Fibroblast of skin of abdomen (primary cell): ENCODE results near the gene ZNF607. TPM values are rescaled to one million over a fixed set of nuclear protein-coding genes. Genes with fewer than 3 reads are reported as not detected.
"Not testable (repeated sequence)": the region's sequence is repeated elsewhere in the genome, so short reads cannot be mapped to it uniquely, and the experiment has no call there.

Source experiments
- DNase-seq: peaks from one replicate; pipeline ENCODE4 v3.0.0-alpha.2; 2013
- polyA plus RNA-seq, 2 experiments: library from polyadenylated mRNA; unstranded; fragments of 120-200 nt; gene quantifications; one replicate each; pipeline ENCODE4 v1.2.1, GENCODE V29; 2013; ENCODE audit not compliant: insufficient read length in 2 of 2

Gene ZNF607
- 3.2 TPM for polyA plus RNA-seq (2013, experiment 1 of 2; ENCODE audit: insufficient read length)
- 3.2 TPM for polyA plus RNA-seq (2013, experiment 2 of 2; ENCODE audit: insufficient read length)

GRCh38 chr19:37719111-37719926, at the start of gene ZNF607:
Gene ZNF607, minus strand, starts transcription at chr19:37719761. Its CDS starts 8,143 bp downstream, at chr19:37711618.
- peak; percentile 88 for DNase-seq

- DNase-seq = no peak
Measured at GRCh38 chr19:37763488-37763887, 43.9 kb upstream of the ZNF607 start.

GRCh38 chr19:37757683-37758082, 38.1 kb upstream of the ZNF607 start:
- not testable (repeated sequence) for DNase-seq

GRCh38 chr19:37738371-37738770, 18.8 kb upstream of the ZNF607 start:
- DNase-seq = no peak

- DNase-seq = no peak
Measured at GRCh38 chr19:37725181-37725580, 5.6 kb upstream of the ZNF607 start.

- no peak for DNase-seq
Measured at GRCh38 chr19:37719927-37720265, 335 bp upstream of the ZNF607 start.

- DNase-seq = no peak
Measured at GRCh38 chr19:37718304-37718703, 1.3 kb downstream of the ZNF607 start.

- no peak for DNase-seq
Measured at GRCh38 chr19:37716140-37716539, 3.4 kb downstream of the ZNF607 start.

GRCh38 chr19:37706052-37706605, 13.4 kb downstream of the ZNF607 start:
- no peak for DNase-seq

- DNase-seq = peak; percentile 17
Measured at GRCh38 chr19:37699057-37699456, 20.5 kb downstream of the ZNF607 start.

- DNase-seq = peak; percentile 24
Measured at GRCh38 chr19:37698216-37698615, 21.3 kb downstream of the ZNF607 start.

GRCh38 chr19:37695144-37695899, 24.2 kb downstream of the ZNF607 start:
- no peak for DNase-seq

- no peak for DNase-seq
Measured at GRCh38 chr19:37692956-37693620, 26.5 kb downstream of the ZNF607 start.

- peak; percentile 81 for DNase-seq
Measured at GRCh38 chr19:37691881-37692504, 27.6 kb downstream of the ZNF607 start.

- no peak for DNase-seq
Measured at GRCh38 chr19:37683520-37683919, 36.0 kb downstream of the ZNF607 start.

- no peak for DNase-seq
Measured at GRCh38 chr19:37669450-37669914, 50.1 kb downstream of the ZNF607 start.

- not testable (repeated sequence) for DNase-seq
Measured at GRCh38 chr19:37657157-37657556, 62.4 kb downstream of the ZNF607 start.

- DNase-seq = peak; percentile 79
Measured at GRCh38 chr19:37655689-37656371, 63.7 kb downstream of the ZNF607 start.

- peak; percentile 85 for DNase-seq
Measured at GRCh38 chr19:37655301-37655688, 64.3 kb downstream of the ZNF607 start, which contains the start of gene ZFP30. Gene ZFP30, minus strand, starts transcription at chr19:37655465. Its CDS starts 7,643 bp downstream, at chr19:37647822.

GRCh38 chr19:37654629-37655300, 64.8 kb downstream of the ZNF607 start:
- DNase-seq = peak; percentile 25

GRCh38 chr19:37654118-37654517, 65.4 kb downstream of the ZNF607 start:
- no peak for DNase-seq
